ENCODE measurements around the gene NKAIN2.
"Not testable (repeated sequence)": the region's sequence is repeated elsewhere in the genome, so short reads cannot be mapped to it uniquely, and the experiment has no call there.

Gene NKAIN2

GRCh38 chr6:123902738-123903313 lies 99.2 kb downstream of the NKAIN2 start:
- Histone ChIP-seq H3K4me1 (ENCODE audit: control insufficient read depth in 2 of 2, insufficient read depth in 2 of 2, low read length in 2 of 2) (no peaks in the 10 kb centered on the region), H3K4me3 (ENCODE audit: low read length in 2 of 2) (no peak overlapping the region), H3K36me3 (ENCODE audit: control insufficient read depth in 2 of 2, insufficient read depth in 2 of 2, low read length in 2 of 2) (no peaks in the 10 kb centered on the region), H3K27ac (ENCODE audit: low read depth in 2 of 2, low read length in 2 of 2) (no peak overlapping the region), H3K9me3 (ENCODE audit: control insufficient read depth in 2 of 2, low read length in 2 of 2) (no peaks in the 10 kb centered on the region), H3K9ac (ENCODE audit: low read depth in 1 of 2, low read length in 2 of 2) (no peak overlapping the region), H3K27me3 (ENCODE audit: control insufficient read depth in 2 of 2, insufficient read depth in 2 of 2, low read length in 2 of 2) (no peaks in the 10 kb centered on the region)

- Histone ChIP-seq H3K4me1 (ENCODE audit: control insufficient read depth in 2 of 2, insufficient read depth in 2 of 2, low read length in 2 of 2) (no peaks in the 10 kb centered on the region), H3K9ac (ENCODE audit: low read depth in 1 of 2, low read length in 2 of 2) (no peak overlapping the region), H3K27me3 (ENCODE audit: control insufficient read depth in 2 of 2, insufficient read depth in 2 of 2, low read length in 2 of 2) (no peaks in the 10 kb centered on the region), H3K36me3 (ENCODE audit: control insufficient read depth in 2 of 2, insufficient read depth in 2 of 2, low read length in 2 of 2) (no peaks in the 10 kb centered on the region), H3K4me3 (ENCODE audit: low read length in 2 of 2) (no peak overlapping the region), H3K27ac (ENCODE audit: low read depth in 2 of 2, low read length in 2 of 2) (no peak overlapping the region), H3K9me3 (ENCODE audit: control insufficient read depth in 2 of 2, low read length in 2 of 2) (no peaks in the 10 kb centered on the region)
Measured at GRCh38 chr6:123904228-123904627, 100.6 kb downstream of the NKAIN2 start.

- Histone ChIP-seq H3K27me3 (ENCODE audit: control insufficient read depth in 2 of 2, insufficient read depth in 2 of 2, low read length in 2 of 2) (no peaks in the 10 kb centered on the region), H3K27ac (ENCODE audit: low read depth in 2 of 2, low read length in 2 of 2) (no peak overlapping the region), H3K4me3 (ENCODE audit: low read length in 2 of 2) (no peak overlapping the region), H3K9me3 (ENCODE audit: control insufficient read depth in 2 of 2, low read length in 2 of 2) (no peaks in the 10 kb centered on the region), H3K9ac (ENCODE audit: low read depth in 1 of 2, low read length in 2 of 2) (no peak overlapping the region), H3K4me1 (ENCODE audit: control insufficient read depth in 2 of 2, insufficient read depth in 2 of 2, low read length in 2 of 2) (no peaks in the 10 kb centered on the region), H3K36me3 (ENCODE audit: control insufficient read depth in 2 of 2, insufficient read depth in 2 of 2, low read length in 2 of 2) (no peaks in the 10 kb centered on the region)
Measured at GRCh38 chr6:123908797-123909196, 105.1 kb downstream of the NKAIN2 start.

- Histone ChIP-seq H3K9me3 (ENCODE audit: control insufficient read depth in 2 of 2, low read length in 2 of 2) (no peaks in the 10 kb centered on the region), H3K27me3 (ENCODE audit: control insufficient read depth in 2 of 2, insufficient read depth in 2 of 2, low read length in 2 of 2) (no peaks in the 10 kb centered on the region), H3K4me1 (ENCODE audit: control insufficient read depth in 2 of 2, insufficient read depth in 2 of 2, low read length in 2 of 2) (no peaks in the 10 kb centered on the region), H3K36me3 (ENCODE audit: control insufficient read depth in 2 of 2, insufficient read depth in 2 of 2, low read length in 2 of 2) (no peaks in the 10 kb centered on the region), H3K4me3 (ENCODE audit: low read length in 2 of 2) (no peak overlapping the region), H3K27ac (ENCODE audit: low read depth in 2 of 2, low read length in 2 of 2) (no peak overlapping the region), H3K9ac (ENCODE audit: low read depth in 1 of 2, low read length in 2 of 2) (no peak overlapping the region)
Measured at GRCh38 chr6:123909989-123910388, 106.3 kb downstream of the NKAIN2 start.

- Histone ChIP-seq H3K9ac (ENCODE audit: low read depth in 1 of 2, low read length in 2 of 2) (no peak overlapping the region), H3K27me3 (ENCODE audit: control insufficient read depth in 2 of 2, insufficient read depth in 2 of 2, low read length in 2 of 2) (no peaks in the 10 kb centered on the region)
Measured at GRCh38 chr6:123913863-123914262, 110.2 kb downstream of the NKAIN2 start.

DNA sequence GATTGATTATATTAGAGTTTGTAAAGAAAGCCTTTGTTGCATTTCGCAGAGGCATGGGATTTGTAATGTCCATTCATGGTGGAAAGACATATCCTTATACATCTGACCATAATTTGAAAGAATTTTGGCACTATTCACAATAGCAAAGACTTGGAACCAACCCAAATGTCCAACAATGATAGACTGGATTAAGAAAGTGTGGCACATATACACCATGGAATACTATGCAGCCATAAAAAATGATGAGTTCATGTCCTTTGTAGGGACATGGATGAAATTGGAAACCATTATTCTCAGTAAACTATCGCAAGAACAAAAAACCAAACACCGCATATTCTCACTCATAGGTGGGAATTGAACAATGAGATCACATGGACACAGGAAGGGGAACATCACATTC lies 119.7 kb downstream of the NKAIN2 start:
- H3K36me3 ChIP-seq (ENCODE audit: control insufficient read depth in 2 of 2, insufficient read depth in 2 of 2, low read length in 2 of 2); H3K9ac ChIP-seq (ENCODE audit: low read depth in 1 of 2, low read length in 2 of 2); H3K4me3 ChIP-seq (ENCODE audit: low read length in 2 of 2); H3K27me3 ChIP-seq (ENCODE audit: control insufficient read depth in 2 of 2, insufficient read depth in 2 of 2, low read length in 2 of 2); H3K4me1 ChIP-seq (ENCODE audit: control insufficient read depth in 2 of 2, insufficient read depth in 2 of 2, low read length in 2 of 2); H3K27ac ChIP-seq (ENCODE audit: low read depth in 2 of 2, low read length in 2 of 2); H3K9me3 ChIP-seq (ENCODE audit: control insufficient read depth in 2 of 2, low read length in 2 of 2): not testable (repeated sequence)

More at GRCh38 chr6:123913863-123914262, 110.2 kb downstream of the NKAIN2 start:
- H3K4me3 ChIP-seq (ENCODE audit: low read length in 2 of 2), result no peak overlapping the region
- no peaks in the 10 kb centered on the region for H3K9me3 ChIP-seq (ENCODE audit: control insufficient read depth in 2 of 2, low read length in 2 of 2)
- H3K36me3 ChIP-seq (ENCODE audit: control insufficient read depth in 2 of 2, insufficient read depth in 2 of 2, low read length in 2 of 2), result no peaks in the 10 kb centered on the region
- H3K4me1 ChIP-seq (ENCODE audit: control insufficient read depth in 2 of 2, insufficient read depth in 2 of 2, low read length in 2 of 2), result no peaks in the 10 kb centered on the region
- no peak overlapping the region for H3K27ac ChIP-seq (ENCODE audit: low read depth in 2 of 2, low read length in 2 of 2)

- Histone ChIP-seq H3K4me3 (ENCODE audit: low read length in 2 of 2) (no peak overlapping the region), H3K36me3 (ENCODE audit: control insufficient read depth in 2 of 2, insufficient read depth in 2 of 2, low read length in 2 of 2) (no peaks in the 10 kb centered on the region), H3K27ac (ENCODE audit: low read depth in 2 of 2, low read length in 2 of 2) (no peak overlapping the region), H3K9ac (ENCODE audit: low read depth in 1 of 2, low read length in 2 of 2) (no peak overlapping the region), H3K4me1 (ENCODE audit: control insufficient read depth in 2 of 2, insufficient read depth in 2 of 2, low read length in 2 of 2) (no peaks in the 10 kb centered on the region), H3K9me3 (ENCODE audit: control insufficient read depth in 2 of 2, low read length in 2 of 2) (no peaks in the 10 kb centered on the region), H3K27me3 (ENCODE audit: control insufficient read depth in 2 of 2, insufficient read depth in 2 of 2, low read length in 2 of 2) (no peaks in the 10 kb centered on the region)
Measured at GRCh38 chr6:123925350-123925749, 121.7 kb downstream of the NKAIN2 start.

DNA sequence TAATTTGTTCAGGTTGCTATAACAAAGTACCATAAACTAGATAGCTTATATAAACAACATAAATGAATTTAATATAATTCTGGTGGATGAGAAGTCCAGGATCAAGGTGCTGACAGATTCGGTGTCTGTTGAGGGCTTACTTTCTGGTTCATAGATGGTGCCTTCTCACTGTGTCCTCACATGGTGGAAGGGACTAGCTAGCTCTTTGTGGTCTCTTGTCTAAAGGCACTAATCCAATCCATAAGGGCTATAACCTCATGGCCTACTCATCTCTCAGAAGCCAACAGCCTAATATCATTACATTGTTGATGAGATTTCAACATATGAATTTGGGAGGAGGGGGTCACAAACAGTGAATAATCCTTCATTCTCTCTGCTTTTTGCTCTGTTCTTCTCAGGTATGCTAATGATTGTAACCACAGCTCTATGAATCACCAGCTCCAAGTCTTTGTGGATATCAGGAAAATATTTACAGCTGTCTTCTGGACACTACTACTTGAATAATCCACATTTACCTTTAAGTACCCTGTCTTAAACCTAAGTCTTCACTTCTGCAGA lies 122.3 kb downstream of the NKAIN2 start:
- Histone ChIP-seq H3K9me3 (ENCODE audit: control insufficient read depth in 2 of 2, low read length in 2 of 2) (no peaks in the 10 kb centered on the region), H3K9ac (ENCODE audit: low read depth in 1 of 2, low read length in 2 of 2) (no peak overlapping the region), H3K4me3 (ENCODE audit: low read length in 2 of 2) (no peak overlapping the region), H3K4me1 (ENCODE audit: control insufficient read depth in 2 of 2, insufficient read depth in 2 of 2, low read length in 2 of 2) (no peaks in the 10 kb centered on the region), H3K27ac (ENCODE audit: low read depth in 2 of 2, low read length in 2 of 2) (no peak overlapping the region), H3K27me3 (ENCODE audit: control insufficient read depth in 2 of 2, insufficient read depth in 2 of 2, low read length in 2 of 2) (no peaks in the 10 kb centered on the region), H3K36me3 (ENCODE audit: control insufficient read depth in 2 of 2, insufficient read depth in 2 of 2, low read length in 2 of 2) (no peaks in the 10 kb centered on the region)

- Histone ChIP-seq H3K36me3 (ENCODE audit: control insufficient read depth in 2 of 2, insufficient read depth in 2 of 2, low read length in 2 of 2) (no peaks in the 10 kb centered on the region), H3K4me1 (ENCODE audit: control insufficient read depth in 2 of 2, insufficient read depth in 2 of 2, low read length in 2 of 2) (no peaks in the 10 kb centered on the region), H3K4me3 (ENCODE audit: low read length in 2 of 2) (no peak overlapping the region)
Measured at GRCh38 chr6:123928529-123928928, 124.9 kb downstream of the NKAIN2 start.

GRCh38 chr6:123931928-123932327 lies 128.3 kb downstream of the NKAIN2 start:
- Histone ChIP-seq H3K27ac (ENCODE audit: low read depth in 2 of 2, low read length in 2 of 2) (no peak overlapping the region), H3K27me3 (ENCODE audit: control insufficient read depth in 2 of 2, insufficient read depth in 2 of 2, low read length in 2 of 2) (no peaks in the 10 kb centered on the region), H3K9ac (ENCODE audit: low read depth in 1 of 2, low read length in 2 of 2) (no peak overlapping the region), H3K4me1 (ENCODE audit: control insufficient read depth in 2 of 2, insufficient read depth in 2 of 2, low read length in 2 of 2) (no peaks in the 10 kb centered on the region), H3K9me3 (ENCODE audit: control insufficient read depth in 2 of 2, low read length in 2 of 2) (no peaks in the 10 kb centered on the region), H3K36me3 (ENCODE audit: control insufficient read depth in 2 of 2, insufficient read depth in 2 of 2, low read length in 2 of 2) (no peaks in the 10 kb centered on the region), H3K4me3 (ENCODE audit: low read length in 2 of 2) (no peak overlapping the region)

More at GRCh38 chr6:123928529-123928928, 124.9 kb downstream of the NKAIN2 start:
- Histone ChIP-seq H3K27ac (ENCODE audit: low read depth in 2 of 2, low read length in 2 of 2) (no peak overlapping the region), H3K9me3 (ENCODE audit: control insufficient read depth in 2 of 2, low read length in 2 of 2) (no peaks in the 10 kb centered on the region), H3K9ac (ENCODE audit: low read depth in 1 of 2, low read length in 2 of 2) (no peak overlapping the region), H3K27me3 (ENCODE audit: control insufficient read depth in 2 of 2, insufficient read depth in 2 of 2, low read length in 2 of 2) (no peaks in the 10 kb centered on the region)

Measured in mucosa of rectum (tissue), 2 donors.